AG10803 (cell line): ENCODE measurements around the gene PTCSC3.

Source experiments
- DNase-seq: peaks from one replicate; pipeline ENCODE4 v3.0.0; 2010; ENCODE audit warnings: low read depth
- H3K4me3 ChIP-seq: 2 replicates; pipeline ENCODE4 v1.5.1; 2011; ENCODE audit warnings: mild to moderate bottlenecking, low read length, control low read depth
- TF ChIP-seq, protein P1 (sequence below): conservative IDR thresholded peaks from 2 replicates; pipeline ENCODE4 v1.5.1; 2011; ENCODE audit warnings: mild to moderate bottlenecking, low read length, control low read depth, inconsistent platforms

Gene PTCSC3

GRCh38 chr14:36176524-36176923, at the start of gene PTCSC3:
Gene PTCSC3 (minus strand): TSS chr14:36176722.
- DNase-seq, result peak; percentile 62
- H3K4me3 ChIP-seq, result no peak within 1 kb of the TSS
- TF ChIP-seq, protein P1, sequence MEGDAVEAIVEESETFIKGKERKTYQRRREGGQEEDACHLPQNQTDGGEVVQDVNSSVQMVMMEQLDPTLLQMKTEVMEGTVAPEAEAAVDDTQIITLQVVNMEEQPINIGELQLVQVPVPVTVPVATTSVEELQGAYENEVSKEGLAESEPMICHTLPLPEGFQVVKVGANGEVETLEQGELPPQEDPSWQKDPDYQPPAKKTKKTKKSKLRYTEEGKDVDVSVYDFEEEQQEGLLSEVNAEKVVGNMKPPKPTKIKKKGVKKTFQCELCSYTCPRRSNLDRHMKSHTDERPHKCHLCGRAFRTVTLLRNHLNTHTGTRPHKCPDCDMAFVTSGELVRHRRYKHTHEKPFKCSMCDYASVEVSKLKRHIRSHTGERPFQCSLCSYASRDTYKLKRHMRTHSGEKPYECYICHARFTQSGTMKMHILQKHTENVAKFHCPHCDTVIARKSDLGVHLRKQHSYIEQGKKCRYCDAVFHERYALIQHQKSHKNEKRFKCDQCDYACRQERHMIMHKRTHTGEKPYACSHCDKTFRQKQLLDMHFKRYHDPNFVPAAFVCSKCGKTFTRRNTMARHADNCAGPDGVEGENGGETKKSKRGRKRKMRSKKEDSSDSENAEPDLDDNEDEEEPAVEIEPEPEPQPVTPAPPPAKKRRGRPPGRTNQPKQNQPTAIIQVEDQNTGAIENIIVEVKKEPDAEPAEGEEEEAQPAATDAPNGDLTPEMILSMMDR, result no peak

- DNase-seq, result no peak
- no peak overlapping the region for H3K4me3 ChIP-seq
- TF ChIP-seq, protein P1, result no peak
Observed at GRCh38 chr14:36226164-36226563, 49.6 kb upstream of the PTCSC3 start.

- TF ChIP-seq, protein P1, result no peak
- DNase-seq, result no peak
Observed at GRCh38 chr14:36224176-36224575, 47.7 kb upstream of the PTCSC3 start.

DNA sequence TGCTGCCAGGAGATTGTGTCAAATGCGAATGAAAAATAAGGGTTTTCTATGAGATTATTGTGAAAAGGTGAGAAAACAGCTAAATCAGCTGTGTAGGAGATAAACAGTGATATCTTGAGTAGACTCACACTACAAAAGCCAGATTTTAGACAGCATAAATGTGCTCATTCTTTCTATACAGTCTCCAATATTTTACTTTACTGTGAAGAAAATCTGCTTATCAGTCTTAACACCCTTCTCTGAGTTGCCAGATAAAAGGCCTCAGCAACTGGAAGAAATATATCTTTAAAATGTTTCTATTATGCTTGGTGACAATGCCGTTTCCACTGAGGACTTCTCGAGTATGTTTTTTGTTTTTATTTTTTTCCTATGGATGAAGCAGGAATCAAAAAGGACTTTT, 47.0 kb upstream of the PTCSC3 start:
- no peak overlapping the region for H3K4me3 ChIP-seq
- TF ChIP-seq, protein P1, result no peak
- no peak for DNase-seq

More at GRCh38 chr14:36224176-36224575, 47.7 kb upstream of the PTCSC3 start:
- H3K4me3 ChIP-seq, result no peak overlapping the region

DNA sequence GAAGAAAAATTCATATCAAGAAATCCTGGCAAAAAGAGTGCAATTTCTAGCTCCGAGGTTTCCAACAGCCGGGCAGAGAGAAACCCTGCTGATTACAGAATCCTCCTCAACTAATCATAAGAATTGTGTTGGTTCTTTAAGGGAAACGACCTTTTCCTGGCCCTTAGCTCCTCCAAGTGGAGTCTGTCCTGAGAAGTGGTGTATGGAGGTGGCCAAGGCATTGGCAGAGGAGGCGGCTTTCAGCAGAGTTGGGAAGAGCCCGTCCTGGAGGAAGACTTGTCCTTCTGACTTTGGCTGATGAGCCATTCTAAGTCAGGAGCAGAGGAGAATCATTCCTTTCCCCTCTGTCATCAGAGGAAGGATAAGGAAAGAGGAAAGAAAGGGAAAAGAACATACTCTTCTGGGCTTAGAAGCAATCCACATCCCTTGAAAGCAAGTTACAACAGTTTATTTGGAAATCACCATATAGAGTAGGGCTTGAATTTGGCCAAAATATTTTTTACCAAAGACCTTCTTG, 46.5 kb upstream of the PTCSC3 start:
- no peak for DNase-seq
- TF ChIP-seq, protein P1, result no peak
- H3K4me3 ChIP-seq, result no peak overlapping the region

GRCh38 chr14:36222337-36222736, 45.8 kb upstream of the PTCSC3 start:
- TF ChIP-seq, protein P1, result no peak
- DNase-seq, result no peak
- no peak overlapping the region for H3K4me3 ChIP-seq

GRCh38 chr14:36221112-36221511, 44.6 kb upstream of the PTCSC3 start:
- H3K4me3 ChIP-seq, result no peak overlapping the region
- TF ChIP-seq, protein P1, result no peak
- no peak for DNase-seq
